Cardiac muscle cell (in vitro differentiated cells and primary cell): ENCODE results near the gene DYNLT5. TPM values are rescaled to one million over a fixed set of nuclear protein-coding genes. Genes with fewer than 3 reads are reported as not detected.
A peak's percentile ranks its signal among the peaks of the same experiment; 100 is the strongest.
"Not testable (repeated sequence)": the region's sequence is repeated elsewhere in the genome, so short reads cannot be mapped to it uniquely, and the experiment has no call there.

Experiments
- DNase-seq, 2 donors: peaks; one replicate each; pipeline versions ENCODE4 v3.0.0 to v3.0.0-alpha.2; 2010 to 2017; ENCODE audit warnings: low read depth in 1 of 2, low spot score in 1 of 2
- H3K27ac ChIP-seq: fragments of 200-600 bp; sonication (generic); 2 replicates; pipeline ENCODE4 v1.5.1; 2016
- H3K27me3 ChIP-seq: fragments of 200-600 bp; sonication (generic); 2 replicates; pipeline ENCODE4 v1.6.0; 2016; ENCODE audit warnings: control low read depth
- H3K36me3 ChIP-seq: fragments of 200-600 bp; sonication (generic); 2 replicates; pipeline ENCODE4 v1.5.1; 2016; ENCODE audit warnings: control low read depth
- H3K4me1 ChIP-seq: fragments of 200-600 bp; sonication (generic); 2 replicates; pipeline ENCODE4 v1.8.1; 2017; ENCODE audit warnings: low read depth, mild to moderate bottlenecking, mixed run types
- H3K4me3 ChIP-seq: fragments of 200-600 bp; sonication (generic); 2 replicates; pipeline ENCODE4 v1.5.1; 2016; ENCODE audit warnings: mild to moderate bottlenecking
- H3K9me3 ChIP-seq: fragments of 200-600 bp; sonication (generic); 2 replicates; pipeline ENCODE4 v1.5.1; 2017; ENCODE audit warnings: low read depth, mild to moderate bottlenecking, control low read depth
- CTCF ChIP-seq: IDR thresholded peaks from 2 replicates; pipeline ENCODE4 v1.5.1; 2012; ENCODE audit warnings: low read depth, mild to moderate bottlenecking, low read length
- polyA plus RNA-seq: library from polyadenylated mRNA; unstranded; fragments of >200 nt; fragmentation: Nextera tagmentation; extraction: Ambion mirVana; gene quantifications from 2 replicates; pipeline ENCODE4 v1.2.1, GENCODE V29; 2016
- total RNA-seq: library from RNA; depleted of rRNA; stranded (reverse); fragments of >200 nt; gene quantifications from 2 replicates; pipeline ENCODE4 v1.2.3, GENCODE V29; 2016

Gene DYNLT5
- total and polyA plus RNA-seq, 2 experiments from 2014 or later = 5.3 to 28.6 TPM

- Histone ChIP-seq H3K27me3 (no peaks in the 10 kb centered on the region), H3K27ac (no peak overlapping the region), H3K36me3 (no peaks in the 10 kb centered on the region), H3K4me1 (no peaks in the 10 kb centered on the region), H3K9me3 (no peaks in the 10 kb centered on the region), H3K4me3 (no peak overlapping the region)
- no peak for TF ChIP-seq CTCF
- DNase-seq = no peak
These were observed 21.8 kb upstream of the DYNLT5 start for GRCh38 chr1:66730462-66730861.

- DNase-seq = no peak
- H3K27me3 ChIP-seq = no peaks in the 10 kb centered on the region
- TF ChIP-seq CTCF = no peak
- no peaks in the 10 kb centered on the region for H3K4me1 ChIP-seq
- H3K36me3 ChIP-seq = no peaks in the 10 kb centered on the region
- no peak overlapping the region for H3K4me3 ChIP-seq
- H3K9me3 ChIP-seq = no peaks in the 10 kb centered on the region
- no peak overlapping the region for H3K27ac ChIP-seq
These were observed 20.9 kb upstream of the DYNLT5 start for GRCh38 chr1:66731170-66731865.

GRCh38 chr1:66732407-66733166 lies 19.7 kb upstream of the DYNLT5 start:
- Histone ChIP-seq H3K9me3 (no peaks in the 10 kb centered on the region), H3K36me3 (no peaks in the 10 kb centered on the region), H3K4me1 (no peaks in the 10 kb centered on the region), H3K4me3 (no peak overlapping the region), H3K27ac (no peak overlapping the region), H3K27me3 (no peaks in the 10 kb centered on the region)
- no peak for TF ChIP-seq CTCF
- DNase-seq = no peak

- H3K4me3 ChIP-seq = no peak overlapping the region
- no peaks in the 10 kb centered on the region for H3K36me3 ChIP-seq
- no peak overlapping the region for H3K27ac ChIP-seq
- no peak for DNase-seq
- H3K27me3 ChIP-seq = no peaks in the 10 kb centered on the region
- peak; percentile 25 for TF ChIP-seq CTCF
- H3K4me1 ChIP-seq = no peaks in the 10 kb centered on the region
- no peaks in the 10 kb centered on the region for H3K9me3 ChIP-seq
These were observed 18.8 kb upstream of the DYNLT5 start for GRCh38 chr1:66733348-66734017.

GRCh38 chr1:66734531-66734930 lies 17.7 kb upstream of the DYNLT5 start:
- not testable (repeated sequence) for H3K27ac ChIP-seq, H3K4me3 ChIP-seq, H3K36me3 ChIP-seq, H3K9me3 ChIP-seq, H3K27me3 ChIP-seq, DNase-seq, H3K4me1 ChIP-seq

- no peak overlapping the region for H3K4me3 ChIP-seq
- no peaks in the 10 kb centered on the region for H3K27me3 ChIP-seq
- no peak for TF ChIP-seq CTCF
- H3K9me3 ChIP-seq = no peaks in the 10 kb centered on the region
- H3K36me3 ChIP-seq = no peaks in the 10 kb centered on the region
- no peak for DNase-seq
- H3K4me1 ChIP-seq = peaks cover 19% of the 10 kb centered on the region
- no peak overlapping the region for H3K27ac ChIP-seq
These were observed 14.4 kb upstream of the DYNLT5 start for GRCh38 chr1:66737836-66738235.
